Subcutaneous abdominal adipose tissue (tissue), 5 donors: ENCODE measurements around the gene HDGFL2.
"Not testable (repeated sequence)": the region's sequence is repeated elsewhere in the genome, so short reads cannot be mapped to it uniquely, and the experiment has no call there.

Experiments
- H3K27ac ChIP-seq: one replicate; pipeline ENCODE4 v1.7.0; 2013; ENCODE audit warnings: low read depth, mild to moderate bottlenecking, inconsistent platforms, low read length, moderate library complexity
- H3K27me3 ChIP-seq, 5 donors: one replicate each; pipeline ENCODE4 v1.7.0; 2013; ENCODE audit warnings: low read length in 5 of 5, inconsistent platforms in 1 of 5; ENCODE audit not compliant: control insufficient read depth in 5 of 5, insufficient read depth in 4 of 5
- H3K36me3 ChIP-seq, 5 donors: one replicate each; pipeline ENCODE4 v1.7.0; 2013; ENCODE audit warnings: low read length in 5 of 5; ENCODE audit not compliant: control insufficient read depth in 5 of 5, insufficient read depth in 5 of 5
- H3K4me1 ChIP-seq, 5 donors: one replicate each; pipeline ENCODE4 v1.7.0; 2013; ENCODE audit warnings: low read length in 5 of 5, mild to moderate bottlenecking in 3 of 5, moderate library complexity in 1 of 5; ENCODE audit not compliant: control insufficient read depth in 5 of 5, insufficient read depth in 5 of 5
- H3K4me3 ChIP-seq, 5 donors: one replicate each; pipeline ENCODE4 v1.7.0; 2013; ENCODE audit warnings: low read length in 5 of 5, low read depth in 1 of 5
- H3K9ac ChIP-seq, 5 donors: one replicate each; pipeline ENCODE4 v1.7.0; 2013; ENCODE audit warnings: low read length in 5 of 5, mild to moderate bottlenecking in 4 of 5, moderate library complexity in 3 of 5
- H3K9me3 ChIP-seq, 5 donors: one replicate each; pipeline ENCODE4 v1.7.0; 2013; ENCODE audit warnings: low read length in 5 of 5; ENCODE audit not compliant: control insufficient read depth in 5 of 5
- donor health status: healthy.
- donor health status: healthy.
- donor health status: healthy.
- donor health status: healthy.
- donor health status: healthy.

HDGFL2 gene

DNA sequence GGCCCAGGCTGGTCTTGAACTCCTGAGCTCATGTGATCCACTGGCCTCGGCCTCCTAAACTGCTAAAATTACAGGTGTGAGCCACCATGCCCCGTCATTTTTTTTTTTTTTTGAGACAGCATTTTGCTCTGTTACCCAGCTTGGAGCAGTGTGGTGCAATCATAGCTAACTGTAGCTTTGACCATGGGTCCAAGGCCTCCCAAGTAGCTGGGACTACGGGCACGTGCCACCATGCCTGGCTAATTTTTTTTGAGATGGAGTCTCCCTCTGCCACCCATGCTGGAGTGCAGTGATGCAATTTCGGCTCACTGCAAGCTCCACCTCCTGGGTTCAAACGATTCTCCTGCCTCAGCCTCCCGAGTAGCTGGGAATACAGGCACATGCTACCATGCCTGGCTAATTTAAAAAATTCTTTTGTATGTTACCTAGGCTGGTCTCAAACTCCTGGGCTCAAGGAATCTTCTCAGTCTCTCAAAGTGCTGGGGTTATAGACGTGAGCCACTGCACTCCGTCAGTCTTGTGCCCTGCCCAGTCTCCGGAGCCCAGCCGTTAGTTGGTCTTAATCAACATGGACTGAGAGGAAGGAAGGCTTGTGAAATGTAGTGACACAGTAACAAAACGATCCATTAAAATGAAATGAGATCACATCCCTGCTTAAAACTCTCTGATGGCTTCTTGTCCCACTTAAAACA lies 69.2 kb downstream of the HDGFL2 start:
- no peaks in the 10 kb centered on the region for H3K27me3 ChIP-seq
- H3K4me1 ChIP-seq = peaks cover 0 to 19% (median 10%) of the 10 kb centered on the region in 5 donors
- peaks cover 0 to 3% (median 0%) of the 10 kb centered on the region in 5 donors for H3K36me3 ChIP-seq
- H3K9ac ChIP-seq = no peak overlapping the region
- no peak overlapping the region for H3K27ac ChIP-seq
- H3K9me3 ChIP-seq = peaks cover 0 to 5% (median 2%) of the 10 kb centered on the region in 5 donors
- H3K4me3 ChIP-seq = no peak overlapping the region

DNA sequence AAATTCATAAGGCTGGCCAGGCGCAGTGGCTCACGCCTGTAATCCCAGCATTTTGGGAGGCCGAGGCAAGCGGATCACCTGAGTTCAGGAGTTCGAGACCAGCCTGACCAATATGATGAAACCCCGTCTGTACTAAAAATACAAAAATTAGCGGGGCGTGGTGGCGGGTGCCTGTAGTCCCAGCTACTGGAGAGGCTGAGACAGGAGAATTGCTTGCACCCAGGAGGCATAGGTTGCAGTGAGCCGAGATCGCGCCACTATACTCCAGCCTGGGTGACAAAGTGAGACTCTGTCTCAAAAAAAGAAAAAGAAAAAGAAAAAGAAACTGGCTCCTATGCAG lies 69.7 kb downstream of the HDGFL2 start:
- H3K36me3 ChIP-seq, H3K27me3 ChIP-seq, H3K9me3 ChIP-seq, H3K27ac ChIP-seq, H3K4me3 ChIP-seq, H3K9ac ChIP-seq: not testable (repeated sequence)
- peaks cover 0 to 19% (median 10%) of the 10 kb centered on the region in 5 donors for H3K4me1 ChIP-seq

DNA sequence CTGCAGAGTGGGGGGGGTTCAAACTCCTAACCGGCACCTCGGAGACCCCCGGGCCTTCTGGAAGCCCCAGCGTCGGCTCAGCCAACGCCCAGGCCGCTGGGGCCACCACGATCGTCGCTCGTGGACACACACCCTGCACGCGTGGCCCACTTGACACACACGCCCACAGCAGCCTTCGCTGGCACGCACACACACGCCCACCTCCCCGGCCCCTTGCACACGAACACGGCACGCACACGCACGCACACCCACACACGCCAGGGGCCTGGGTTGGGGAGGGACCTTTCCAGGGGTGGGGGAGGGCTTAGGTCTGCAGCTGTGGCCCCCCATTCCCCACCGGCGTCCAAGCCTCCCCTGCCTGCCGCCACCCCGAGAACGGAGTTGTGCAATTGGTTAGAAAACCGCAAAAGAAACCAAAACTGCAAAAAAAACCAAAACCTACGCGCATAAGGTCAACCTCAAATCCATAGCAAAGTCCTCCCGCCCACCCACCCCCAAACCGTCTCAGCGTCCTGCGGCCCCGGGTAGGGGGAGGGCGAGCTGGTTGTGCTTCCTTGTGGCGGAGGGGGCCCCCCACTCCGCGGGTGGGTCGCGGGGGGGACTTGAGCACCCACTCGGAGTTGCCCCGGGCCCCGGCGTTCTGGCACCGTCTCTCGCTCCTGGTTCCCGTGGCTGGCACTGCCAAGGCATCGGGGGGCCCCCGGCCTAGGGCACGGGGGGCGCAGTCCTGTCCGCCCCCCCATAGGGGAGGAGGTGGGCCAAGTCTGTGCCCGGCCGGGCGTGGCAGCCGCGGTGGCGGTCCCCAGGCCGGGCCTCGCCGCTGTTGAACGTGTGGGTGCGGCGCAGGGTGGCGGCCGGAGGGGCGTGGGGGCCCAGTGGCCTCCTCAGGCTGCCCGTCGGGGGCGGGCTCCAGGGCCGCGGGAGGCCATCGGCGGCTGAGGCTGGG lies 71.1 kb downstream of the HDGFL2 start:
- Histone ChIP-seq H3K27ac (no peak overlapping the region), H3K36me3 (peaks cover 0 to 12% (median under 1%) of the 10 kb centered on the region in 5 donors), H3K9me3 (peaks cover 0 to 5% (median 2%) of the 10 kb centered on the region in 5 donors)

DNA sequence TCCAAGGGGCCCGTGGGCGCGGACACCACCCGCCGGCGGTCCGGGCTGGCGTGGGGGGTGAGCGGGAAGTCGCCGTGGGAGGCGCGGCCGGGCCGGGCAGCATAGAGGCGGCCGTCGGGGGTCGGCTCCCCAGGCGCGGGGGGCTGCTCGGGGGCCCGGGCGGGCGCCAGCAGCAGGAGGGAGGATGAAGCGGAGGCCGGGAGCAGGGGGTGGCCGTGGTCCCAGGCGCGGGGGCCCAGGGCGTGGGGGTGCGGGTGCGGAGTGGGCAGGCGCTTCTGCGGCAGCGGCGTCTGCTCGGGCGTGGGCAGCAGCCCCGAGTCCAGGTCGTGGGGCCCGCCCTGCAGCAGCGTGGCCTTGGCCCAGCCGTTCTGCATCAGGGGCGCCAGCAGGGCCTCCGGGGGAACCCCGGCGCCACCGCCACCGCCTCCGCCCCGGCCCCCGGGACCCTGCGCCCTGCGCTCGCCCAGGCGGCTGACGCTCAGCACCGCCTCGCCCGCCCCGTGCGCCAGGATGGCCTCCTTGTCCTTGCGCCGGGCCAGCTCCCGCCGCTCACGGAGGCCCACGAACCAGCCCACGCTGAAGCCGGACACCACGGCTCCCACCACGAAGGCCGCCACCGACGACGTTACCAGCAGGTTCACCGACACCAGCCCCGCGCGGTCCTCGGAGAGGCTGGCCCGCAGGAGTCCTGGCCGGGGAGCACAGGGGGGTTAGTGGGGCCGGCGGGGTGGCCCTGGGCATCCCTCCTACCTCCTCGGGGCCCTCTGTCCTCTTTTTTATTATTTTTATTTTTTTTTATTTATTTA lies 71.9 kb downstream of the HDGFL2 start:
- H3K9me3 ChIP-seq = peaks cover 0 to 5% (median 2%) of the 10 kb centered on the region in 5 donors
- H3K4me1 ChIP-seq = peaks cover 0 to 17% (median 12%) of the 10 kb centered on the region in 5 donors
- H3K36me3 ChIP-seq = peaks cover 0 to 18% (median 9%) of the 10 kb centered on the region in 5 donors
- H3K27me3 ChIP-seq = no peaks in the 10 kb centered on the region
- H3K4me3 ChIP-seq = no peak overlapping the region
- H3K9ac ChIP-seq = no peak overlapping the region
- H3K27ac ChIP-seq = no peak overlapping the region

More for the DNA sequence above, 71.1 kb downstream of the HDGFL2 start:
- Histone ChIP-seq H3K4me3 (peak overlapping the region in 1 of 5 donors; percentile 42), H3K4me1 (peaks cover 0 to 20% (median 12%) of the 10 kb centered on the region in 5 donors), H3K27me3 (no peaks in the 10 kb centered on the region), H3K9ac (no peak overlapping the region)

DNA sequence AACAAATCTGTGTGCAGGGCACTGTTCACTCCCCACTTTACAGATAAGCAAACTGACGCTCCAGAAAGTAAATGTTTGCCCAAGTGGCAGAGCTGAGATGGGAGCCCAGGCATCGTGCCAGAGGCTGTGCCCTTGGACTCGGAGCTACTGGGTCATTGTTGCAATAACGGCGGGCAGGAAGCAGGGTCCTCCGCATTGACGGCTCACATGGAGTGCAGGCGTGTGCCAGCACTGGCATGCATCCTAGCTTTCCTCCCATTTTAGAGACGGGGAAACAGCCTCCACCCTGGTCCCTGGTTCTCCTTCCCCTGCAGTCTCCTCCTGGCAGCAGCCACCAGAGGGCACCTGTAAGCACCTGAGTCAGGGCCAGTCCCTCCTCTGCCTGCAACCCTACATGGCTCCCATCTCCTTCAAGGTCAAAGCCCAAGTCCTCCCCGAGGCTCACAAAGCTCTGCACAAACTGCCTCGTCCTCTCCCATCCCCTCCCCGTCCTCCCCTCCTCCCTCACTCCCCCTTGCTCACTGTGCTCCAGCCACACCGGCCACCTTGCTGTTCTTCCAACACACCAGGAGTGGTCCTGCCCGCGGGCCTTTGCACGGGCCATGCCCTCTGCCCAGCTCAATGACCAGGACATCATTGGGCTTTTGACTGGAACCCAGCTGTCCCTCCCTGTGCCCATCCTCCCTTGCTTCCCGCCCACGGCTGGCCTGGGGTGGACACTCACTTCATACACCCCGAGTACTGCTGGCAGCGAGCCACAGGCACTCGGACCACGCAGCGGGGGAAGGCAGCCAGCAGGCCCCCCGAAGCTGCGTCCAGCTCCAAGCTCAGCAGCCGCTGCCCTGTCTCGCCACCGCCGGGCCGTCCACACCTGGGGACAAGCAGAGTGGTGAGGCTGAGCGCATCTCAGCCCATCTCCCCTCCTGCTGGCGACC lies 75.5 kb downstream of the HDGFL2 start:
- Histone ChIP-seq H3K4me3 (no peak overlapping the region), H3K36me3 (peaks cover 0 to 39% (median 28%) of the 10 kb centered on the region in 5 donors), H3K4me1 (peaks cover 0 to 5% (median 0%) of the 10 kb centered on the region in 5 donors), H3K27me3 (peaks cover 0 to 3% (median 0%) of the 10 kb centered on the region in 5 donors), H3K9me3 (no peaks in the 10 kb centered on the region), H3K9ac (no peak overlapping the region), H3K27ac (no peak overlapping the region)

DNA sequence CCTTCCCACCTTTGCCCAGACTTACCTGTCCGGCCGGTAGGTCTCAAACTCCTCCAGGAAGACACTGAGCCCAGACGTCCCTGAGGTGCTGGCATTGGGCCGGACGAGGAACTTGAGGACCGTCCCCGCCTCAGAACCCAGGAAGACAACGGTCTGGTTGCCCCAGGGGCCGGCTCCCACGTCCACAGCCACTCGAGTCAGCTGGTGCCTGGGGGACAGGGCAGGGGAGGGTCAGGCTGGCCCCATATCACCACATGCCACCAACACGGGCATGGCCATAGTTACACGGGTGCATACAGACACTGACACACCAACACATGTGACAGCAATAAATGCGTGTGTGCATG lies 76.1 kb downstream of the HDGFL2 start:
- Histone ChIP-seq H3K4me3 (no peak overlapping the region), H3K4me1 (peaks cover 0 to 5% (median 0%) of the 10 kb centered on the region in 5 donors), H3K27ac (no peak overlapping the region), H3K9ac (no peak overlapping the region), H3K36me3 (peaks cover 0 to 46% (median 31%) of the 10 kb centered on the region in 5 donors), H3K27me3 (peaks cover 0 to 3% (median 0%) of the 10 kb centered on the region in 5 donors), H3K9me3 (no peaks in the 10 kb centered on the region)

DNA sequence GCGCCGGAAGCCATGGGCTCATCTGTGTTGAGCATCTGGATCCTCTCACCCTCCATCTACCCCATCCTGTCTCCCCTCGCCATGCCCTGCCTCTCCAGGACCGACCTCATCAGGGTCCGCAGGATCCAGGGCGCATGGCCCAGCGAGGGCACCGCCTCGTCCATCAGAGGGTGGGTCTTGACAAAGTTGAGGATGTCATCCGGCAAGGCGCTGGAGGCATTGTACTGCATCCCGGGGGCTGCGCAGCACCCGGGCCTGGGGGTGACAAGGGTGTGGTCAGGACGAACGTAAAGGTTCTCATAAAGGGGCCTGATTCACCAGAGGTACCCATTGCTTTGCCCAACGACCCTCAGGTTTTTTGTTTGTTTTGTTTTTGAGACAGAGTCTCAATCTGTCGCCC lies 77.9 kb downstream of the HDGFL2 start:
- H3K9me3 ChIP-seq = no peaks in the 10 kb centered on the region
- peaks cover 0 to 3% (median 0%) of the 10 kb centered on the region in 5 donors for H3K27me3 ChIP-seq
- H3K4me1 ChIP-seq = peaks cover 0 to 5% (median 0%) of the 10 kb centered on the region in 5 donors
- no peak overlapping the region for H3K4me3 ChIP-seq
- H3K9ac ChIP-seq = no peak overlapping the region
- peaks cover 0 to 63% (median 45%) of the 10 kb centered on the region in 5 donors for H3K36me3 ChIP-seq
- no peak overlapping the region for H3K27ac ChIP-seq

DNA sequence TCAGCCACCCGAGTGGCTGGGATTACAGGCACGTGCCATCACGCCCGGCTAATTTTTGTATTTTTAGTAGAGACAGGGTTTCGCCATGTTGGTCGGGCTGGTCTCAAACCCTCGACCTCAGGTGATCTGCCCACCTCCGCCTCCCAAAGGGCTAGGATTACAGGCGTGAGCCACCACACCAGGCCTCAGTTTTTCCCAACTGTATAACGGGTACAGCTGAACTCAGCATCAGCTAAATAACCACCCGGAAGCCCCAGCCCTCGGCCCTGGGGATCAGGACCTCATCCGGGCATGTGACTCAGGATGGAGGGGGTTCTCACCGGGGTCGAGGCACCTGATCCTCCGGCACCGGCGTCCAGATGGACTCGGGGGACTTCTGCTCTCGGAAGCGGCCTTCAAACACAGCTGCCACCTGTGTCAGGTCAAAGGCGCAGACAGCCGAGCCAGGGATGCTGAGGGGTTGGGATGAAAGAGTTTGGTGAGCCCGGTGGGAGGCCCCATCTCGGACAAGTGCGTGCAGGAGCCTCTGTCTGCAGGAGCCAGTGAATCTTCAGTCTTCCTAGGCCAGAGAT lies 78.5 kb downstream of the HDGFL2 start:
- no peaks in the 10 kb centered on the region for H3K9me3 ChIP-seq
- H3K4me1 ChIP-seq = peaks cover 0 to 5% (median 0%) of the 10 kb centered on the region in 5 donors
- H3K9ac ChIP-seq = no peak overlapping the region
- no peak overlapping the region for H3K27ac ChIP-seq
- peaks cover 0 to 65% (median 49%) of the 10 kb centered on the region in 5 donors for H3K36me3 ChIP-seq
- H3K4me3 ChIP-seq = no peak overlapping the region
- peaks cover 0 to 3% (median 0%) of the 10 kb centered on the region in 5 donors for H3K27me3 ChIP-seq
